GM19023 (cell line): ENCODE data around the gene MRPS18A.
A peak's percentile ranks its signal among the peaks of the same experiment; 100 is the strongest.
"Not testable (repeated sequence)": the region's sequence is repeated elsewhere in the genome, so short reads cannot be mapped to it uniquely, and the experiment has no call there.

Experiments
- ATAC-seq: cut with Tn5 transposase; IDR thresholded peaks from one replicate; pipeline ENCODE4 v1.9.1; 2021; ENCODE audit warnings: mild to moderate bottlenecking, moderate library complexity; ENCODE audit not compliant: unreplicated experiment

The MRPS18A gene

GRCh38 chr6:43639984-43640800, 47.4 kb downstream of the MRPS18A start:
- ATAC-seq: no peak

- no peak for ATAC-seq
Measured at GRCh38 chr6:43636308-43636659, 51.3 kb downstream of the MRPS18A start.

GRCh38 chr6:43635387-43636307, 51.9 kb downstream of the MRPS18A start, which contains the start of gene MAD2L1BP:
Gene MAD2L1BP (plus strand): TSS chr6:43635840. CDS start chr6:43635876, 36 bp downstream.
- ATAC-seq: peak; percentile 87

GRCh38 chr6:43634702-43635303, 52.8 kb downstream of the MRPS18A start:
- no peak for ATAC-seq

- ATAC-seq: not testable (repeated sequence)
Measured at GRCh38 chr6:43633002-43633401, 54.6 kb downstream of the MRPS18A start.

- ATAC-seq: no peak
Measured at GRCh38 chr6:43630980-43631619, 56.5 kb downstream of the MRPS18A start.

- peak; percentile 59 for ATAC-seq
Measured at GRCh38 chr6:43629505-43630300, 57.9 kb downstream of the MRPS18A start.

DNA sequence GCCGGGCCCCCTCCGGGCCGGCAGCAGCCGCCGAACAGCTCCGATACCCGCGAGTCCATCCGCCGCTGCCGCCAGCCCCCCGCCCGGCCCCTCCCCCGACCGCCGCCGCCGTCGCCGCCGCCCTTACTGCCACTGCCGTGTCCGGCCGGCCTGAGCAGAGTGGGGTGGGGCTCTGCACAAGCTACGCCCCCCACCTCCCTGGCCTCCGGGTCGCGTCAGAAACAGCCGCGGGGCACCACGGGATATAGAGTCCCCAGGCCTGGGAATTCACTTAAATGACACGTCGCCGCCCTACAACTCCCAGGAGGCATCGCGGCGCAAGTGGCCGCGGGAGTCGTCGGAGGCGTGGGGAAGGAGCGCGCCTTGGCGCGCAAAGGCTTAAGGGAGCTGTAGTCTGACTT, 58.5 kb downstream of the MRPS18A start, which contains the start of gene GTPBP2:
Gene GTPBP2 (minus strand): TSS at position 161 of the 401 bp plus-strand sequence. CDS start 102 bp downstream, at position 59.
- peak; percentile 85 for ATAC-seq

GRCh38 chr6:43628393-43629103, 59.0 kb downstream of the MRPS18A start:
- no peak for ATAC-seq

DNA sequence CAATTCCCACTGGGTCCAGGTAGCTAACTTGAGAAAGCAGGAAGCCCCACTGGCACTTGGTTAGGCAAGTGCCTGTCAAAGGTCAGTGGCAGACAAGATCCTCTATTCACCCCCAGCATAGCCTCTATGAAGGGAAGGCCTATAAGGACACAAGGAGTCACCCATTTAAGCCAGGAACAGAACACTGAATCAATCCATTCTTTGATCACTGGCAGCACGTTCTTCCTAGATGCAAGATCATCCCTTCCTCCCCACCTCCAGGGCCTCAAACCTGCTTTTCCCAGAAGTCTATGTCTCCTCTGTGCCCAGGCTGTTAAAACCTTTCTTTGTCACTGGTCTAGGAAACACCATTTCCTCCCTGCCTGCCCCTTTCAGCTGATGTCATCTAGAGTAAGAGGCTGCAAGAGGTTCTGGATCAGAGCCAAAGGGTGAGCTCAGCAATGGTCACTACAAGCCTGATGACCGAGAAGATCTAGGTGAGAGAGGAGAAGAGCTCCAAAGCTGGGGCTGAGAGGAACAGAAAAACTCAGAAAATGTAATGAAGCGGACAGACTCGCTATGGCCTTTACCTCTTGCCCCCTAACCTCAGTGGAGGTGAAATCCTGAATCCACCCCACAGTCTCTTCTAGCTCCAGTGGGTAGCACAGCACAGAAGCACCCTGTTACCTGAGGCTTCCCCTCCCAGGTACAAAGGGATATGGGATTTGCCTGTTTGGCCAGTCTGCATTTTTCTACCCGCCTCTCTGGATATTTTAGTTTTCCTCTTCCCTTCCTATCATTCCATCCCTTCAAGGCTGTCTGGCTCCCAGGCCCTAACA, 60.4 kb downstream of the MRPS18A start:
- ATAC-seq: no peak

DNA sequence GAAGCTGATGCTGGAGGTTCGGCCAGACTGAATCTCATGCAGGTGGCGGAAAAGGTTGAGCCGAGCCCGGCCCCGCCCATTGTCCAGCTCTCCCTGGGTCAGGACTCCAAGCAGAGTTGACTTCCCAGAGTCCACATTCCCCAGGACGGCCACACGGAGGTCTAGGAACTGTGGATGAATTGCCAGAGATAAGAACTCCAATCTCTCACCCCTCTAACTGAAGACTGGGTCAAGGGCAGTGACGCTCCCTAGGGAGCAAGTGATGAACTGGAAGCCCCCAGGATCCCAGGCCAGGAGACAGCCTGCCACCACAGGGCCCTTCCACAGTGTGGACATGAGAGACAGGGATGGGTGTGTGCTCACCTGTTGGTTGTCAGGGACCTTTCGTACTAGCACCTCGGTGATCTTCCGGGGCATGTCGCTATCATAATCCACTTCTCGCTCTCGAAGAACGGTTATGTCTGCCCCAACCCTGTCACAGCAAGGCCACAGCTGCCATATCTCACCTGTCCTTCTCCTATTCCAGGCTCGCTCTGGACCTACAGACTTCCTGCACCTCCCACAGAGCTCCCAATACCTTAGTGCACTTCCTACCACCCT, 62.1 kb downstream of the MRPS18A start:
- no peak for ATAC-seq

- ATAC-seq: no peak
Measured at GRCh38 chr6:43624786-43625288, 62.8 kb downstream of the MRPS18A start.

DNA sequence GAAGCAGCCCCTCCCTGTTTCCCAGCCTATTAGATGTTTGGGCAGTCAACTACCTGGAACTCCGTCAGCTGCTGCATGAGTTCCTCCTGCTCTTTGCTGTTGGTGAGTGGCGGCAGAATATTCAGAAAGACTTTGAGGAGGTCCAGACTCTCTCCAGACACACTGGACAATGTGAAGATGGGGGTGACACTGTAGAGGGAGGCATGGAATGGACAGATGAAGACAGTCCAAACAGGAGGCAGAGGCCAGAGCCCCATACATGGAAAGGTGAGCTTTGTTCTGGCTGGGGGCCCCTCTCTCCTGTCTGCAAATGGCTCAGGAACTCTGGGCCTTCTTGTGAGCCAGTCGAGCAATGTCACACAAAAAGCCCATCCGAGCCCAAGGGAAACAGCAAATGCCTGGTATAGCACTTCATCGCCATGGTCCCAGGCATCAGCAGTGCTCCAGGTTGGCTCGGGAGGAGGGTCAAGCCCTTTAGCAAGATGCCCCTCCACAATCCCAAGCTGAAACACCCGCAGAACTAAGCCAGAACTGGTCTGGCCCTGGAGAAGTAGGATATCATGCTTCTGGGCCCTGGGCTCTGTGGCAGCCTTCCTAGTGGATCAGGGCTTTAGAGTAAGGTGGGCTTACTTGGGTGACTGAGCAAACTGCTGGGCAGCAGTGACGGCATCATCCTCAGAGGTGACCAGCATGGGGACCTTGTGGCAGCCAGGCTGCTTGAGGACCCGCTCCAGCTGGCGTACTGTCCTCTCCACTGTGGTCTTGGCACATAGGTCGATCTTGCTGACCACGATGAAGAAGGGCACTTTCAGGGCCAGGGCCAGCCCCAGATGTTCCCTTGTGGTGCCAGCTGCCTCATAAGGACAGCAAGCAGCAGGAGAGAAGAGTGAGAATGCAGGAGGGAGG, 63.5 kb downstream of the MRPS18A start:
- ATAC-seq: no peak

- no peak for ATAC-seq
Measured at GRCh38 chr6:43622541-43622940, 65.0 kb downstream of the MRPS18A start.

DNA sequence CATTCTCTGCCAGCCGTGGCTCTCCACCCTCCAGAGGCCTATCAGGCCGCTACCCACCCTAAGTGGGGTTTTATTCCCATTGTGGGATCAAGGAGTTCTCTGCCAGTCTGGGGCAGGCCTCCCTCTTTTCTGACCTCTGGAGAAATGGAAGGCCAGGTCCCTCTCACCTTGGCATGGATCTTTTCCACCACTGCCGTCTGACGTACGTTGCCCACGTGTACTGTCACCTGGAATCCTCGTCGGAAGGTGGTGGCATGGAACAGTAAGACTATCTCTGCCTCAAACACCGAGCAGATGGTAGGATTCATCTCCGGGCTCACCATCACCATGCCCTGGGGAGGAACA, 65.8 kb downstream of the MRPS18A start:
- ATAC-seq: no peak
